ENCODE results near the gene SIRT4. TPM values are rescaled to one million over a fixed set of nuclear protein-coding genes. Genes with fewer than 3 reads are reported as not detected.
A peak's percentile ranks its signal among the peaks of the same experiment; 100 is the strongest.
"Not testable (repeated sequence)": the region's sequence is repeated elsewhere in the genome, so short reads cannot be mapped to it uniquely, and the experiment has no call there.

The SIRT4 gene
- total RNA-seq, 2 donors from 2014 or later = 2.3 to 2.7 TPM

DNA sequence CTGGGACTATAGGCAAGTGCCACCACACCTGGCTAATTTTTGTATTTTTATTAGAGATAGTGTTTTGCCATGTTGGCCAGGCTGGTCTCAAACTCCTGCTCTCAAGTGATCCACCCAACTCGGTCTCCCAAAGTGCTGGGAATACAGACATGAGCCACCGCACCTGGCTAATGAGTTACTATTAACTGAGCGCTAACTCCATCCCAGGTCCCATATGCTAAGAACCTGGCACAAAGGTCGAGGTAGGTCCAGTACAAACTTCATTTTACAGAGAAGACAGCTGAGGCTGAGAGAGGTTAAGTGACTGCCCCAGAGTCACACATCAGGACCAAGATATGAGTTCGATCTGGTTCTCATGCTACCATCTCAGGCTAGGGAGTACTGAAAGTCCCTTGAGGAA lies 29.9 kb downstream of the SIRT4 start:
- Histone ChIP-seq H3K4me1 (ENCODE audit: control insufficient read depth, insufficient read depth, low read length) (no peaks in the 10 kb centered on the region), H3K9ac (ENCODE audit: extremely low read depth, low read length, poor library complexity, severe bottlenecking) (no peak overlapping the region), H3K27me3 (ENCODE audit: control insufficient read depth, insufficient read depth, low read length, poor library complexity, severe bottlenecking) (no peaks in the 10 kb centered on the region), H3K9me3 (ENCODE audit: control insufficient read depth, low read length) (peaks cover 15% of the 10 kb centered on the region), H3K4me3 (ENCODE audit: low read length) (no peak overlapping the region), H3K27ac (ENCODE audit: low read depth, low read length) (no peak overlapping the region), H3K36me3 (ENCODE audit: control insufficient read depth, insufficient read depth, low read length) (no peaks in the 10 kb centered on the region)
- 89% methylated on average over 4 to 5 of the region's 5 CpGs for WGBS, 2 experiments (ENCODE audit: insufficient coverage in 1 of 2, insufficient read length in 1 of 2)
- Mint-ChIP-seq H3K36me3 (ENCODE audit: low read depth) (no peaks in the 10 kb centered on the region), H3K4me1 (no peaks in the 10 kb centered on the region), H3K27ac (no peak overlapping the region), H3K4me3 (no peak overlapping the region), H3K9me3 (peaks cover 16% of the 10 kb centered on the region), H3K27me3 (ENCODE audit: insufficient read depth) (peaks cover 8% of the 10 kb centered on the region)
- no peak for TF ChIP-seq CTCF (conservative IDR thresholded peaks at IDR 0.05)
- no peak for DNase-seq

GRCh38 chr12:120332523-120332922 lies 30.4 kb downstream of the SIRT4 start:
- no peaks in the 10 kb centered on the region for H3K27me3 ChIP-seq (ENCODE audit: control insufficient read depth, insufficient read depth, low read length, poor library complexity, severe bottlenecking)
- WGBS, 2 experiments (ENCODE audit: insufficient coverage in 1 of 2, insufficient read length in 1 of 2) = 85 to 100% methylated on average over 1 to 7 of the region's 7 CpGs
- H3K4me1 ChIP-seq (ENCODE audit: control insufficient read depth, insufficient read depth, low read length) = no peaks in the 10 kb centered on the region
- no peaks in the 10 kb centered on the region for H3K4me1 Mint-ChIP-seq
- no peak overlapping the region for H3K9ac ChIP-seq (ENCODE audit: extremely low read depth, low read length, poor library complexity, severe bottlenecking)
- peaks cover 2% of the 10 kb centered on the region for H3K36me3 Mint-ChIP-seq (ENCODE audit: low read depth)
- H3K27me3 Mint-ChIP-seq (ENCODE audit: insufficient read depth) = peaks cover 11% of the 10 kb centered on the region
- no peak for DNase-seq
- H3K4me3 ChIP-seq (ENCODE audit: low read length) = no peak overlapping the region
- no peak for TF ChIP-seq CTCF (conservative IDR thresholded peaks at IDR 0.05)
- peaks cover 21% of the 10 kb centered on the region for H3K9me3 Mint-ChIP-seq
- H3K4me3 Mint-ChIP-seq = no peak overlapping the region
- peak overlapping the region; percentile 30 for H3K27ac Mint-ChIP-seq
- H3K36me3 ChIP-seq (ENCODE audit: control insufficient read depth, insufficient read depth, low read length) = no peaks in the 10 kb centered on the region
- H3K27ac ChIP-seq (ENCODE audit: low read depth, low read length) = no peak overlapping the region
- peaks cover 20% of the 10 kb centered on the region for H3K9me3 ChIP-seq (ENCODE audit: control insufficient read depth, low read length)

DNA sequence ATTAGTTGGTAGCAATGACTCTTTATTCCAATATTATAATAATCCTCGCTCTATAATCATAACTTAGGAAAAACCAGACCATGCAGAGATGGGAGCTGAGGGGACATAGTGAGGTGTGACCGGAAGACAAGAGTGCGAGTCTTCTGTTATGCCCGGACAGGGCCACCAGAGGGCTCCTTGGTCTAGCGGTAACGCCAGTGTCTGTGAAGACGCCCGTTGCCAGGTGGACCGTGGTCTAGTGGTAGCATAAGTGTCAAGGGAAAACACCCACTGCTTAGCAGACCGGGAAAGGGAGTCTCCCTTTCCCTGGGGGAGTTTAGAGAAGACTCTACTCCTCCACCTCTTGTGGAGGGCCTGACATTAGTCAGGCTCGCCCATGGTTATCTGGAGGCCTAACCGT lies 33.3 kb downstream of the SIRT4 start:
- Mint-ChIP-seq H3K27me3 (ENCODE audit: insufficient read depth) (peaks cover 16% of the 10 kb centered on the region), H3K9me3 (peaks cover 35% of the 10 kb centered on the region)
- H3K4me1 Mint-ChIP-seq; H3K4me1 ChIP-seq (ENCODE audit: control insufficient read depth, insufficient read depth, low read length); H3K27ac Mint-ChIP-seq; H3K4me3 ChIP-seq (ENCODE audit: low read length); H3K27me3 ChIP-seq (ENCODE audit: control insufficient read depth, insufficient read depth, low read length, poor library complexity, severe bottlenecking); H3K27ac ChIP-seq (ENCODE audit: low read depth, low read length); H3K4me3 Mint-ChIP-seq; H3K36me3 Mint-ChIP-seq (ENCODE audit: low read depth); H3K36me3 ChIP-seq (ENCODE audit: control insufficient read depth, insufficient read depth, low read length); H3K9ac ChIP-seq (ENCODE audit: extremely low read depth, low read length, poor library complexity, severe bottlenecking): not testable (repeated sequence)
- H3K9me3 ChIP-seq (ENCODE audit: control insufficient read depth, low read length) = peaks cover 23% of the 10 kb centered on the region
- TF ChIP-seq CTCF (conservative IDR thresholded peaks at IDR 0.05) = peak; percentile 81
- 32 to 43% methylated on average over 3 to 11 of the region's 12 CpGs for WGBS, 2 experiments (ENCODE audit: insufficient coverage in 1 of 2, insufficient read length in 1 of 2)
- peak; percentile 92 for DNase-seq

DNA sequence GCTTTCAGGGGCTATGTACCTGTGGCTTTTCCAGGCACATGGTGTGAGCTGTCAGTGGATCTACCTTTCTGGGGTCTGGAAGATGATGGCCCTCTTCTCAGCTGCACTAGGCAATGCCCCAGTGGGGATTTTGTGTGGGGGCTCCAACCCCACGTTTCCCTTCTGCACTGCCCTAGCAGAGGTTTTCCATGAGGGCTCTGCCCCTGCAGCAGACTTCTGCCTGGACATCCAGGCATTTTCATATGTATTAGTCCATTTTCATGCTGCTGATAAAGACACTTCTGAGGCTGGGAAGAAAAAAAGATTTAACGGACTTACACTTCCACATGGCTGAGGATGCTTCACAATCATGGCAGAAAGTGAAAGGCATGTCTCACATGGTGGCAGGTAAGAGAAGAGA lies 34.3 kb downstream of the SIRT4 start:
- H3K4me3 Mint-ChIP-seq; H3K4me1 ChIP-seq (ENCODE audit: control insufficient read depth, insufficient read depth, low read length); H3K27ac ChIP-seq (ENCODE audit: low read depth, low read length); H3K36me3 Mint-ChIP-seq (ENCODE audit: low read depth); H3K27ac Mint-ChIP-seq; H3K36me3 ChIP-seq (ENCODE audit: control insufficient read depth, insufficient read depth, low read length); H3K4me3 ChIP-seq (ENCODE audit: low read length); DNase-seq; H3K27me3 ChIP-seq (ENCODE audit: control insufficient read depth, insufficient read depth, low read length, poor library complexity, severe bottlenecking); H3K9ac ChIP-seq (ENCODE audit: extremely low read depth, low read length, poor library complexity, severe bottlenecking); H3K4me1 Mint-ChIP-seq: not testable (repeated sequence)
- peaks cover 23% of the 10 kb centered on the region for H3K9me3 ChIP-seq (ENCODE audit: control insufficient read depth, low read length)
- WGBS, 2 experiments (ENCODE audit: insufficient coverage in 1 of 2, insufficient read length in 1 of 2) = 93 to 100% methylated on average over 1 to 2 of the region's 2 CpGs
- Mint-ChIP-seq H3K9me3 (peaks cover 35% of the 10 kb centered on the region), H3K27me3 (ENCODE audit: insufficient read depth) (peaks cover 16% of the 10 kb centered on the region)

All from endodermal cell (in vitro differentiated cells).